Measurements from ENCODE around the gene DNAJC12. TPM values are rescaled to one million over a fixed set of nuclear protein-coding genes. Genes with fewer than 3 reads are reported as not detected.
A peak's percentile ranks its signal among the peaks of the same experiment; 100 is the strongest.

Gene DNAJC12
- polyA plus RNA-seq, 1 of the 3 experiments (the other 2 are of a cell fraction): 7.9 TPM

- Histone ChIP-seq H3K27ac (ENCODE audit: low read depth in 2 of 2, low read length in 1 of 2) (no peak overlapping the region), H4K20me1 (ENCODE audit: insufficient read depth) (no peaks in the 10 kb centered on the region), H3K27me3 (ENCODE audit: insufficient read depth) (no peaks in the 10 kb centered on the region), H3K79me2 (ENCODE audit: insufficient read depth) (no peaks in the 10 kb centered on the region), H3K4me3 (ENCODE audit: low read depth in 2 of 2, low read length in 1 of 2) (no peak overlapping the region), H3K4me1 (ENCODE audit: control insufficient read depth in 1 of 2, insufficient read depth in 2 of 2, low read depth in 1 of 2, low read length in 1 of 2) (peaks cover 0 to 3% of the 10 kb centered on the region in 2 experiments; a peak in 1 of 4 replicates), H3K9me3 (no peaks in the 10 kb centered on the region), H3K9me2 (no peaks in the 10 kb centered on the region), H3F3A (replicated peaks; ENCODE audit: insufficient read depth) (no peaks in the 10 kb centered on the region), H3K4me2 (no peak overlapping the region), H3K9ac (no peak overlapping the region), H3K36me3 (replicated peaks in 1 of 2; ENCODE audit: control insufficient read depth in 1 of 2, insufficient read depth in 2 of 2, low read length in 1 of 2) (no peaks in the 10 kb centered on the region), H2AFZ (ENCODE audit: low read depth) (no peak overlapping the region; the same call in 1 of the 2 replicates)
- POLR2A ChIA-PET: no interaction called here
- CTCF ChIA-PET: no interaction called here
- no peak for DNase-seq
- 90% methylated on average over 2 of the region's 2 CpGs for WGBS (ENCODE audit: low lambda C conversion rate)
- TF ChIP-seq JUND (IDR thresholded peaks at IDR 0.05): no peak
- TF ChIP-seq CHD2 (IDR thresholded peaks at IDR 0.05; ENCODE audit: low read length, partially characterized antibody): no peak
- TF ChIP-seq, protein P1, sequence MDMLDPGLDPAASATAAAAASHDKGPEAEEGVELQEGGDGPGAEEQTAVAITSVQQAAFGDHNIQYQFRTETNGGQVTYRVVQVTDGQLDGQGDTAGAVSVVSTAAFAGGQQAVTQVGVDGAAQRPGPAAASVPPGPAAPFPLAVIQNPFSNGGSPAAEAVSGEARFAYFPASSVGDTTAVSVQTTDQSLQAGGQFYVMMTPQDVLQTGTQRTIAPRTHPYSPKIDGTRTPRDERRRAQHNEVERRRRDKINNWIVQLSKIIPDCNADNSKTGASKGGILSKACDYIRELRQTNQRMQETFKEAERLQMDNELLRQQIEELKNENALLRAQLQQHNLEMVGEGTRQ (IDR thresholded peaks at IDR 0.05; ENCODE audit: borderline replicate concordance, low read depth, low read length): no peak
These were observed 21.0 kb upstream of the DNAJC12 start for GRCh38 chr10:67858971-67859370.

- H3K4me3 ChIP-seq (ENCODE audit: low read depth in 2 of 2, low read length in 1 of 2): no peak overlapping the region
- H3K27me3 ChIP-seq (ENCODE audit: insufficient read depth): no peaks in the 10 kb centered on the region
- no peaks in the 10 kb centered on the region for H4K20me1 ChIP-seq (ENCODE audit: insufficient read depth)
- ChIA-PET POLR2A (no interaction called here), CTCF (interaction anchor here (0.6 to 4.5 kb wide), 4 partner anchors 22 to 359 kb away, joined by 3 to 79 read pairs (median 3); no protein-coding TSS in a partner anchor)
- TF ChIP-seq RCOR1 (IDR thresholded peaks at IDR 0.05; ENCODE audit: low read length) (peak; percentile 50; the same call in 1 of the 2 replicates), EZH2phosphoT487 (IDR thresholded peaks at IDR 0.05; ENCODE audit: borderline replicate concordance, low read depth) (no peak)
- TF ChIP-seq, protein P2, sequence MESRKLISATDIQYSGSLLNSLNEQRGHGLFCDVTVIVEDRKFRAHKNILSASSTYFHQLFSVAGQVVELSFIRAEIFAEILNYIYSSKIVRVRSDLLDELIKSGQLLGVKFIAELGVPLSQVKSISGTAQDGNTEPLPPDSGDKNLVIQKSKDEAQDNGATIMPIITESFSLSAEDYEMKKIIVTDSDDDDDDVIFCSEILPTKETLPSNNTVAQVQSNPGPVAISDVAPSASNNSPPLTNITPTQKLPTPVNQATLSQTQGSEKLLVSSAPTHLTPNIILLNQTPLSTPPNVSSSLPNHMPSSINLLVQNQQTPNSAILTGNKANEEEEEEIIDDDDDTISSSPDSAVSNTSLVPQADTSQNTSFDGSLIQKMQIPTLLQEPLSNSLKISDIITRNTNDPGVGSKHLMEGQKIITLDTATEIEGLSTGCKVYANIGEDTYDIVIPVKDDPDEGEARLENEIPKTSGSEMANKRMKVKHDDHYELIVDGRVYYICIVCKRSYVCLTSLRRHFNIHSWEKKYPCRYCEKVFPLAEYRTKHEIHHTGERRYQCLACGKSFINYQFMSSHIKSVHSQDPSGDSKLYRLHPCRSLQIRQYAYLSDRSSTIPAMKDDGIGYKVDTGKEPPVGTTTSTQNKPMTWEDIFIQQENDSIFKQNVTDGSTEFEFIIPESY (IDR thresholded peaks at IDR 0.05; ENCODE audit: borderline replicate concordance, low read depth): no peak
- H3K9me2 ChIP-seq: no peaks in the 10 kb centered on the region
- no peaks in the 10 kb centered on the region for H3K9me3 ChIP-seq
- H3K79me2 ChIP-seq (ENCODE audit: insufficient read depth): 0 out of 2 replicates have a peak, but pooled peaks cover 7% of the 10 kb centered on the region
- no peak overlapping the region for H3K9ac ChIP-seq
- peaks cover 4% of the 10 kb centered on the region for H3F3A ChIP-seq (replicated peaks; ENCODE audit: insufficient read depth)
- DNase-seq: peak; percentile 28
- no peak overlapping the region for H3K4me2 ChIP-seq
- H3K36me3 ChIP-seq (replicated peaks in 1 of 2; ENCODE audit: control insufficient read depth in 1 of 2, insufficient read depth in 2 of 2, low read length in 1 of 2): no peaks in the 10 kb centered on the region
- H2AFZ ChIP-seq (ENCODE audit: low read depth): no peak overlapping the region
- 74% methylated on average over 3 of the region's 3 CpGs for WGBS (ENCODE audit: low lambda C conversion rate)
- no peak overlapping the region for H3K27ac ChIP-seq (ENCODE audit: low read depth in 2 of 2, low read length in 1 of 2)
- peaks cover 0 to 3% of the 10 kb centered on the region in 2 experiments; a peak in 1 of 4 replicates for H3K4me1 ChIP-seq (ENCODE audit: control insufficient read depth in 1 of 2, insufficient read depth in 2 of 2, low read depth in 1 of 2, low read length in 1 of 2)
These were observed 15.5 kb upstream of the DNAJC12 start for GRCh38 chr10:67853512-67853911.

- Histone ChIP-seq H3K9ac (no peak overlapping the region), H3K9me3 (no peaks in the 10 kb centered on the region), H3K27ac (ENCODE audit: low read depth in 2 of 2, low read length in 1 of 2) (no peak overlapping the region), H3K27me3 (ENCODE audit: insufficient read depth) (no peaks in the 10 kb centered on the region), H3K36me3 (replicated peaks in 1 of 2; ENCODE audit: control insufficient read depth in 1 of 2, insufficient read depth in 2 of 2, low read length in 1 of 2) (no peaks in the 10 kb centered on the region), H2AFZ (ENCODE audit: low read depth) (no peak overlapping the region), H3K4me3 (ENCODE audit: low read depth in 2 of 2, low read length in 1 of 2) (no peak overlapping the region), H3F3A (replicated peaks; ENCODE audit: insufficient read depth) (peaks cover 4% of the 10 kb centered on the region), H4K20me1 (ENCODE audit: insufficient read depth) (no peaks in the 10 kb centered on the region), H3K4me2 (no peak overlapping the region), H3K79me2 (ENCODE audit: insufficient read depth) (0 out of 2 replicates have a peak, but pooled peaks cover 7% of the 10 kb centered on the region), H3K4me1 (ENCODE audit: control insufficient read depth in 1 of 2, insufficient read depth in 2 of 2, low read depth in 1 of 2, low read length in 1 of 2) (peaks cover 0 to 3% of the 10 kb centered on the region in 2 experiments; a peak in 1 of 4 replicates), H3K9me2 (no peaks in the 10 kb centered on the region)
- ChIA-PET CTCF (interaction anchor here (1.0 kb wide), 1 partner anchor 360 kb away, joined by 3 read pairs; no protein-coding TSS in a partner anchor), POLR2A (no interaction called here)
- TF ChIP-seq TAF1 (IDR thresholded peaks at IDR 0.05; ENCODE audit: borderline replicate concordance, low read depth, low read length): no peak
- TF ChIP-seq, protein P1 (IDR thresholded peaks at IDR 0.05; ENCODE audit: borderline replicate concordance, low read depth, low read length): no peak
- TF ChIP-seq RAD21 (IDR thresholded peaks at IDR 0.05; ENCODE audit: low read length): no peak
- no peak for TF ChIP-seq RCOR1 (IDR thresholded peaks at IDR 0.05; ENCODE audit: low read length)
- TF ChIP-seq FOSL2 (IDR thresholded peaks at IDR 0.05; ENCODE audit: borderline replicate concordance, low read depth): no peak
- no peak for TF ChIP-seq SMC3 (IDR thresholded peaks at IDR 0.05; ENCODE audit: low read depth, low read length)
- TF ChIP-seq SIN3A (IDR thresholded peaks at IDR 0.05; ENCODE audit: borderline replicate concordance, low read depth, low read length): no peak
- TF ChIP-seq, protein P3, sequence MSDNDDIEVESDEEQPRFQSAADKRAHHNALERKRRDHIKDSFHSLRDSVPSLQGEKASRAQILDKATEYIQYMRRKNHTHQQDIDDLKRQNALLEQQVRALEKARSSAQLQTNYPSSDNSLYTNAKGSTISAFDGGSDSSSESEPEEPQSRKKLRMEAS (IDR thresholded peaks at IDR 0.05; ENCODE audit: low read depth): no peak
- TF ChIP-seq USF1 (IDR thresholded peaks at IDR 0.05; ENCODE audit: borderline replicate concordance, low read depth): no peak
- no peak for TF ChIP-seq POLR2AphosphoS5 (IDR thresholded peaks at IDR 0.05; ENCODE audit: low read depth, low read length)
- no peak for TF ChIP-seq EP300 (IDR thresholded peaks at IDR 0.05; ENCODE audit: borderline replicate concordance in 1 of 2, low read depth in 1 of 2, low read length in 1 of 2)
- WGBS (ENCODE audit: low lambda C conversion rate): 83% methylated on average over 5 of the region's 5 CpGs
- DNase-seq: no peak
These were observed 14.8 kb upstream of the DNAJC12 start for GRCh38 chr10:67852761-67853160.
